ENCODE data around the gene SH2D3A. TPM values are rescaled to one million over a fixed set of nuclear protein-coding genes. Genes with fewer than 3 reads are reported as not detected.

Gene SH2D3A
- total and polyA plus RNA-seq, 2 donors (not counting 1 experiment from before 2014, with no cell fraction given) = 36.1 to 54.1 TPM

DNA sequence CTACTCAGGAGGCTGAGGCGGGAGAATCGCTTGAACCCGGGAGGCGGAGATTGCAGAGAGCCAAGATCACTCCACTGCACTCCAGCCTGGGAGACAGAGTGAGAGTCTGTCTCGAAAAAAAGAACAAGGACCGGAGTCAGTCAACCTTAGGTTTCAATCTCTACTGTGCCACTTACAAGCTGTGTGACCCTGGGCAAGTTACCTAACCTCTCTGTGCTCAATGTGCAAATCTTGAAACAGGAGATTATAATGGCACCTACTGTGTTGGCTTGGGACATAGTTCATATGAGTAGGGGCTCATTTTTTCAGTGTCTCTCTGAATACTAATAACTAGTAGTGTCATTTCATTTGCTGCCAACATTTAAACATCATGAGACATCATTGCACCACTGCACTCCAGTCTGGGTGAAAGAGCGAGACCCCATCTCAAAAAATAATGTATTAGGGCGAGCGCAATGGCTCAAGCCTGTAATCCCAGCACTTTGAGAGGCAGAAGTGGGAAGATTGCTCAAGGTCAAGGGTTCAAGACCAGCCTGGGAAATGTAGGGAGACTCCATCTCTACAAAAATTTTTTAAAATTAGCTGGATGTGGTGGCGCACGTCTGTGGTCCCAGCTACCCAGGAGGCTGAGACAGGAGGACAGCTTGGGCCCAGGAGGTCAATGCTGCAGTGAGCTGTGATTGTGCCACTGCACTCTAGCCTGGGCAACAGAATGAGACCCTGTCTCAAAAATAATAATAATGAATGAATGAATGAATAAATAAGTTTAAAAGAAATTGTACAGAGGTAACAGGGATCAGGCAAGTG is 52.3 kb downstream of the SH2D3A start:
- ATAC-seq (ENCODE audit: low read depth) (no peak), DNase-seq (no peak)
- no peak overlapping the region for H3K9ac ChIP-seq (ENCODE audit: low read length)
- ChIA-PET POLR2A (no interaction called here), CTCF (no interaction called here)
- 97% methylated on average over 6 of the region's 11 CpGs for WGBS (ENCODE audit: insufficient coverage)
- H2AFZ ChIP-seq (ENCODE audit: insufficient read depth, low read depth, low read length, poor library complexity, severe bottlenecking) = no peak overlapping the region
- intact Hi-C loops (cut with micrococcal nuclease) = no loop called here
- H3K9me3 ChIP-seq (ENCODE audit: control extremely low read depth in 1 of 3, control insufficient read depth in 2 of 3, insufficient read depth in 1 of 3, low read length in 2 of 3) = peaks cover 0 to 3% (median 0%) of the 10 kb centered on the region in 3 donors
- Mint-ChIP-seq H3K4me1 (peaks cover 16% of the 10 kb centered on the region), H3K9me3 (ENCODE audit: insufficient read depth) (peaks cover 3% of the 10 kb centered on the region), H3K4me3 (no peak overlapping the region), H3K27me3 (peaks cover 20% of the 10 kb centered on the region), H3K27ac (no peak overlapping the region)
- H4K20me1 ChIP-seq (ENCODE audit: control insufficient read depth, insufficient read depth, low read length, poor library complexity, severe bottlenecking) = no peaks in the 10 kb centered on the region
- H3K27ac ChIP-seq (ENCODE audit: low read length in 2 of 2) = no peak overlapping the region
- peaks cover 3 to 10% of the 10 kb centered on the region in 2 donors for H3K4me1 ChIP-seq (ENCODE audit: control insufficient read depth in 2 of 2, insufficient read depth in 2 of 2, low read length in 2 of 2)
- H3K79me2 ChIP-seq (ENCODE audit: control insufficient read depth, insufficient read depth, low read length) = peaks cover 2% of the 10 kb centered on the region
- H3K4me2 ChIP-seq (replicated peaks; ENCODE audit: low read depth, low read length, poor library complexity, severe bottlenecking) = no peak overlapping the region
- no peaks in the 10 kb centered on the region for H3K36me3 ChIP-seq (replicated peaks in 1 of 2; ENCODE audit: control extremely low read depth in 1 of 2, control insufficient read depth in 1 of 2, extremely low read depth in 1 of 2, insufficient read depth in 2 of 2, low read length in 1 of 2)
- TF ChIP-seq CTCF (IDR thresholded peaks at IDR 0.05) (no peak), EZH2 (IDR thresholded peaks at IDR 0.05; ENCODE audit: borderline replicate concordance, insufficient read depth, low read depth, low read length, poor library complexity, severe bottlenecking) (no peak)
- H3K4me3 ChIP-seq (ENCODE audit: control extremely low read depth in 1 of 5, extremely low read depth in 1 of 5, insufficient read depth in 1 of 5, low read depth in 2 of 5, low read length in 4 of 5) = no peak overlapping the region
- H3K27me3 ChIP-seq (replicated peaks in 1 of 4; ENCODE audit: control extremely low read depth in 1 of 4, control insufficient read depth in 3 of 4, insufficient read depth in 4 of 4, low read length in 3 of 4) = peaks cover 0 to 14% (median 3%) of the 10 kb centered on the region in 4 experiments

Data from B cell (primary cell).